ENCODE measurements around the gene GNE. TPM values are rescaled to one million over a fixed set of nuclear protein-coding genes. Genes with fewer than 3 reads are reported as not detected.

Gene GNE
- total and polyA plus RNA-seq, 12 donors: 4.8 to 34.3 (median 20.7) TPM

DNA sequence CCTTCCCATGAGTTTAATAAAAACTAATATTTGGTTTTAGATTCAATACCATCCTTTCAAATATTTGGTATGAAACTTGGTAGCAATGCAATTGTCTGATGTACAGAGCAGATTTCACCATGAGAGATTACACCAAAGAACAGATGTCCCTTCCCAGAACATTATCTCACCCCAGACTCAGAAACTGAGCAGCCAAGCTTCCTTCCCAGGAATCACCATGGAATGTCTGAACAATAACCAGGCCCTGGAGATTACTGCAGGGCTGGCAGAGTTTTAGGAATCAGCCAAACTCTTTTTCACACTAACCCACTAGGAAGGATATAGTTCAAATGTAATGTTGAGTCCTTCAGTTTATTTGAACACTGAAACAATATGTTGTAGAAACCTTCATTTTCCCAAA is 43.7 kb downstream of the GNE start:
- no peak for DNase-seq
- Histone ChIP-seq H3K9me3 (replicated peaks in 1 of 3) (no peaks in the 10 kb centered on the region), H3K27me3 (no peaks in the 10 kb centered on the region), H3K4me3 (no peak overlapping the region), H3K4me1 (replicated peaks in 1 of 2) (peaks cover 28 to 38% of the 10 kb centered on the region in 2 donors), H3K27ac (peak overlapping the region in 1 of 5 donors; percentile 13), H3K36me3 (replicated peaks in 1 of 2) (peaks cover 0 to 67% of the 10 kb centered on the region in 2 donors)
- intact Hi-C loops (cut with DNase I): no loop called here
- TF ChIP-seq POLR2A (IDR thresholded peaks at IDR 0.05): no peak
- TF ChIP-seq, protein P1, sequence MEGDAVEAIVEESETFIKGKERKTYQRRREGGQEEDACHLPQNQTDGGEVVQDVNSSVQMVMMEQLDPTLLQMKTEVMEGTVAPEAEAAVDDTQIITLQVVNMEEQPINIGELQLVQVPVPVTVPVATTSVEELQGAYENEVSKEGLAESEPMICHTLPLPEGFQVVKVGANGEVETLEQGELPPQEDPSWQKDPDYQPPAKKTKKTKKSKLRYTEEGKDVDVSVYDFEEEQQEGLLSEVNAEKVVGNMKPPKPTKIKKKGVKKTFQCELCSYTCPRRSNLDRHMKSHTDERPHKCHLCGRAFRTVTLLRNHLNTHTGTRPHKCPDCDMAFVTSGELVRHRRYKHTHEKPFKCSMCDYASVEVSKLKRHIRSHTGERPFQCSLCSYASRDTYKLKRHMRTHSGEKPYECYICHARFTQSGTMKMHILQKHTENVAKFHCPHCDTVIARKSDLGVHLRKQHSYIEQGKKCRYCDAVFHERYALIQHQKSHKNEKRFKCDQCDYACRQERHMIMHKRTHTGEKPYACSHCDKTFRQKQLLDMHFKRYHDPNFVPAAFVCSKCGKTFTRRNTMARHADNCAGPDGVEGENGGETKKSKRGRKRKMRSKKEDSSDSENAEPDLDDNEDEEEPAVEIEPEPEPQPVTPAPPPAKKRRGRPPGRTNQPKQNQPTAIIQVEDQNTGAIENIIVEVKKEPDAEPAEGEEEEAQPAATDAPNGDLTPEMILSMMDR (IDR thresholded peaks at IDR 0.05): no peak

DNA sequence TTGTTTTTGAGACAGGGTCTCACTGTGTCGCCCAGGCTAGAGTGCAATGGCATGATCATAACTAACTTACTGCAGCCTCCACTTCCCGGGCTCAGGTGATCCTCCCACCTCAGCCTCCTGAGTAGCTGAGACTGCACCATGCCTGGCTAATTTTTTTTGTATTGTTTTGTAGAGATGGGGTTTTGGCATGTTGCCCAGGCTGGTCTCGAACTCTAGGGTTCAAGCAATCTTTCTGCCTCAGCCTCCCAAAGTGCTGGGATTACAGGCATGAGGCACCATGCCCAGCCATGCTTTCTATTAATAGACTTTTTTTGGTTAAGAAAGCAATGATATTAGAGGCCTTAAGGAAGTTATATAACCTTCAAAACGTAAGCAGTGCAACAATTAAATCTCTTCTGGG is 44.3 kb downstream of the GNE start:
- H3K9me3 ChIP-seq (replicated peaks in 1 of 3): no peaks in the 10 kb centered on the region
- no peak overlapping the region for H3K4me3 ChIP-seq
- H3K4me1 ChIP-seq (replicated peaks in 1 of 2): peaks cover 28 to 43% of the 10 kb centered on the region in 2 donors
- H3K27me3 ChIP-seq: no peaks in the 10 kb centered on the region
- H3K36me3 ChIP-seq (replicated peaks in 1 of 2): peaks cover 0 to 67% of the 10 kb centered on the region in 2 donors
- intact Hi-C loops (cut with DNase I): no loop called here
- no peak for DNase-seq
- WGBS, 4 donors: 66 to 77% (median 69%) methylated on average over 4 of the region's 4 CpGs
- TF ChIP-seq, protein P1 (IDR thresholded peaks at IDR 0.05): no peak
- TF ChIP-seq POLR2A (IDR thresholded peaks at IDR 0.05): no peak
- no peak overlapping the region for H3K27ac ChIP-seq

DNA sequence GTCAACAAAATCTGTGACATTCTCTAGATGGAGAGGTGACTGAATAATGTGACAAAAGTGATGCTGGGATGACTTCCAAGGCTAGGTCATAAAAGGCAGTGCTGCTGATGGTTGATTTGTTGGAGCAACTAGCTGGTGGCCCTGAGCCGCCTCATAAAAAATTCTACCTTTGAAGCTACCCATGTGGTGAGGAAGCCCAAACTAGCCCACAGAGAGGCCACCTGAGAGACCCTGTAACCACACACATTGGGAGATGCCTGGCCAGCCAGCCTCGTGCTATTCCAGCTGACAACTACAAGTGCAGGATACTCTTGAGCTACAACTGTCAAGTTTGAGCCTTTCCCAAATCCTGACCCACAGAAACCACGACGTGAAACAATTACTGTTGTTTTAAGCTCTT is 44.9 kb downstream of the GNE start:
- Histone ChIP-seq H3K27ac (no peak overlapping the region), H3K4me1 (replicated peaks in 1 of 2) (peaks cover 28 to 47% of the 10 kb centered on the region in 2 donors), H3K4me3 (no peak overlapping the region), H3K27me3 (no peaks in the 10 kb centered on the region), H3K36me3 (replicated peaks in 1 of 2) (peaks cover 0 to 67% of the 10 kb centered on the region in 2 donors), H3K9me3 (replicated peaks in 1 of 3) (no peaks in the 10 kb centered on the region)
- DNase-seq: no peak
- WGBS, 4 donors: 88 to 100% (median 94%) methylated on average over 3 to 4 of the region's 4 CpGs
- intact Hi-C loops (cut with DNase I): no loop called here
- TF ChIP-seq POLR2A (IDR thresholded peaks at IDR 0.05): no peak
- TF ChIP-seq, protein P1 (IDR thresholded peaks at IDR 0.05): no peak

DNA sequence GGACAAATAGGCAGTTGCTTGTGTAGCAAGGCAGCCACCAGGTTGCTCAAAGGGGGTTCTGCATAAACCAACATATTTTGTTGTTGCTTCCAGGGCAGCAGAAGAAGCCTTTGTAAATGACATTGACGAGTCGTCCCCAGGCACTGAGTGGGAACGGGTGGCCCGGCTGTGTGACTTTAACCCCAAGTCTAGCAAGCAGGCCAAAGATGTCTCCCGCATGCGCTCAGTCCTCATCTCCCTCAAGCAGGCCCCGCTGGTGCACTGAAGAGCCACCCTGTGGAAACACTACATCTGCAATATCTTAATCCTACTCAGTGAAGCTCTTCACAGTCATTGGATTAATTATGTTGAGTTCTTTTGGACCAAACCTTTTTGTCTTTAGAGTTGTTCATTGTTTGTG is 46.7 kb downstream of the GNE start:
- H3K4me1 ChIP-seq (replicated peaks in 1 of 2): peaks cover 42 to 63% of the 10 kb centered on the region in 2 donors
- intact Hi-C loops (cut with DNase I): no loop called here
- H3K4me3 ChIP-seq: no peak overlapping the region
- 76 to 93% (median 78%) methylated on average over 6 to 7 of the region's 7 CpGs for WGBS, 4 donors
- peaks cover 0 to 65% of the 10 kb centered on the region in 2 donors for H3K36me3 ChIP-seq (replicated peaks in 1 of 2)
- H3K27ac ChIP-seq: peak overlapping the region in 2 of 5 donors; percentile 13 to 71
- TF ChIP-seq POLR2A (IDR thresholded peaks at IDR 0.05): no peak
- TF ChIP-seq, protein P1 (IDR thresholded peaks at IDR 0.05): no peak
- DNase-seq: peak in 1 of 7 donors; percentile 44
- no peaks in the 10 kb centered on the region for H3K9me3 ChIP-seq (replicated peaks in 1 of 3)
- H3K27me3 ChIP-seq: no peaks in the 10 kb centered on the region
